AG04450 (cell line): ENCODE measurements around the gene OS9. TPM values are rescaled to one million over a fixed set of nuclear protein-coding genes. Genes with fewer than 3 reads are reported as not detected.

Source experiments
- CTCF ChIA-PET: fragments of 300-600, 350-600 bp; formaldehyde crosslinking; extraction: SDS; loops from one replicate; lab custom pipeline; 2022; ENCODE audit warnings: antibody characterized with exemption, inconsistent platforms; lab: Charles Lee
- POLR2A ChIA-PET: fragments of 350-600 bp; formaldehyde crosslinking; extraction: SDS; loops from one replicate; lab custom pipeline; 2021; ENCODE audit warnings: antibody characterized with exemption, inconsistent platforms; lab: Yijun Ruan, JAX
- DNase-seq: peaks from one replicate; pipeline ENCODE4 v3.0.0-alpha.2; 2011; ENCODE audit warnings: low read depth, low spot score
- H3K27ac ChIP-seq: one replicate; pipeline ENCODE4 v1.5.1; 2012; ENCODE audit warnings: low read depth, low read length, control low read depth
- H3K27me3 ChIP-seq: one replicate; pipeline ENCODE4 v1.6.0; 2012; ENCODE audit warnings: low read length; ENCODE audit not compliant: control insufficient read depth, insufficient read depth
- H3K4me3 ChIP-seq: 2 replicates; pipeline ENCODE4 v1.5.1; 2011; ENCODE audit warnings: mild to moderate bottlenecking, low read depth, low read length, control low read depth
- H3K9me3 ChIP-seq: 2 replicates; pipeline ENCODE4 v1.5.1; 2012; ENCODE audit warnings: low read length; ENCODE audit not compliant: control insufficient read depth, insufficient read depth
- polyA plus RNA-seq: library from polyadenylated mRNA; depleted of rRNA; stranded (reverse); fragments of >200 nt; gene quantifications from 2 replicates; pipeline ENCODE4 v1.2.3, GENCODE V29; 2011
- TF ChIP-seq, protein P1 (sequence below): IDR thresholded peaks from 2 replicates; pipeline ENCODE4 v1.5.1; 2011; ENCODE audit warnings: low read depth, low read length, control low read depth, inconsistent platforms

The OS9 gene
- polyA plus RNA-seq, 1 experiment, result 310 TPM

DNA sequence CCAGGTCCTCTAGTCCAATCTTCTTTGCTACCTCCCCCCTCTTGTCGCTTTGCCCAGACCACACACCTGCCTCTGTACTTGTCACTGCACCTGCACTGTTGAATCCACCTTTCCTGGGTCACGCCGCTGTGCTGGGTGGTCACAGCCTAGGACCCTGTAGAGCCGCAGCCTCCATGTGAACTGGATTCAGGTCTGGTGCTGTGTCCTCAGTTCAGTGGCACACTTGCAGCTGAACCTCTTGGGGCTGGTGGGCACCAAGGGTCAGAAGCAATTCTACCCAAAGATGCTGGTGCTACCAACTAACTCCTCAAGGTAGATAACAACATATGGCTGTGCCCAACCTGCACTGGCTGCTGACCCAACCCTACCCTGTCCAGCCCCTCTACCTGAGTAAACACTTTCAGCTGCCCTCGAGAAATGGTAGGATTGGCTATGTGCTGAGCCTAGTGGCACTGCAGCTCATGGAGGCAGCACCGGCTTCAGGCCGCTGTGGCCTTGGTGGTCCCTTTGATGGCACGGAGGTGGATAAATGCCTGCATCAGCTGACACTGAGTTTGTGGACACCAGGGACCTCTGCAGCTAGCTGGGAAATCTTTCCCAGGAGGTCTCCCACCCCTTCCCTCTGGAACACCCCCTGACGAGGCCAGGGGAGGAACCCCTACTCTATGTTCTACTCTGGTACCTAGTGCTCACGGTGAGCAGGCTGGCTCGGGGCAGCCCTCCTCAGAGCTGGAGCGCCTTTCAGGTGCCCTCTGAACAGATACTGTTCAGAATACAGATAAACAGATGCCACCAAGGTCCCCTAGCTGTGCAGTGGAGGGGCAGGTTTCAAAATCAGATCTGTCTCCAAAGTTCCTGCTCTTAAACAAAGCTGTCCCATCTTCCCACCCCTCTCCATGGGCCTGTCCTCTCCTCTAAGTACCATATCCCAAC, 30.3 kb downstream of the OS9 start:
- no peak for DNase-seq
- TF ChIP-seq, protein P1, sequence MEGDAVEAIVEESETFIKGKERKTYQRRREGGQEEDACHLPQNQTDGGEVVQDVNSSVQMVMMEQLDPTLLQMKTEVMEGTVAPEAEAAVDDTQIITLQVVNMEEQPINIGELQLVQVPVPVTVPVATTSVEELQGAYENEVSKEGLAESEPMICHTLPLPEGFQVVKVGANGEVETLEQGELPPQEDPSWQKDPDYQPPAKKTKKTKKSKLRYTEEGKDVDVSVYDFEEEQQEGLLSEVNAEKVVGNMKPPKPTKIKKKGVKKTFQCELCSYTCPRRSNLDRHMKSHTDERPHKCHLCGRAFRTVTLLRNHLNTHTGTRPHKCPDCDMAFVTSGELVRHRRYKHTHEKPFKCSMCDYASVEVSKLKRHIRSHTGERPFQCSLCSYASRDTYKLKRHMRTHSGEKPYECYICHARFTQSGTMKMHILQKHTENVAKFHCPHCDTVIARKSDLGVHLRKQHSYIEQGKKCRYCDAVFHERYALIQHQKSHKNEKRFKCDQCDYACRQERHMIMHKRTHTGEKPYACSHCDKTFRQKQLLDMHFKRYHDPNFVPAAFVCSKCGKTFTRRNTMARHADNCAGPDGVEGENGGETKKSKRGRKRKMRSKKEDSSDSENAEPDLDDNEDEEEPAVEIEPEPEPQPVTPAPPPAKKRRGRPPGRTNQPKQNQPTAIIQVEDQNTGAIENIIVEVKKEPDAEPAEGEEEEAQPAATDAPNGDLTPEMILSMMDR, result no peak
- Histone ChIP-seq H3K9me3 (peaks cover 5% of the 10 kb centered on the region; the same call in 1 of the 2 replicates), H3K27me3 (peaks cover 3% of the 10 kb centered on the region), H3K4me3 (no peak overlapping the region), H3K27ac (no peak overlapping the region)
- CTCF ChIA-PET, result interaction anchor here (0.7 to 2.4 kb wide), 2 partner anchors 11 to 18 kb away, joined by 3 to 19 read pairs; no protein-coding TSS in a partner anchor
- POLR2A ChIA-PET, result no interaction called here

DNA sequence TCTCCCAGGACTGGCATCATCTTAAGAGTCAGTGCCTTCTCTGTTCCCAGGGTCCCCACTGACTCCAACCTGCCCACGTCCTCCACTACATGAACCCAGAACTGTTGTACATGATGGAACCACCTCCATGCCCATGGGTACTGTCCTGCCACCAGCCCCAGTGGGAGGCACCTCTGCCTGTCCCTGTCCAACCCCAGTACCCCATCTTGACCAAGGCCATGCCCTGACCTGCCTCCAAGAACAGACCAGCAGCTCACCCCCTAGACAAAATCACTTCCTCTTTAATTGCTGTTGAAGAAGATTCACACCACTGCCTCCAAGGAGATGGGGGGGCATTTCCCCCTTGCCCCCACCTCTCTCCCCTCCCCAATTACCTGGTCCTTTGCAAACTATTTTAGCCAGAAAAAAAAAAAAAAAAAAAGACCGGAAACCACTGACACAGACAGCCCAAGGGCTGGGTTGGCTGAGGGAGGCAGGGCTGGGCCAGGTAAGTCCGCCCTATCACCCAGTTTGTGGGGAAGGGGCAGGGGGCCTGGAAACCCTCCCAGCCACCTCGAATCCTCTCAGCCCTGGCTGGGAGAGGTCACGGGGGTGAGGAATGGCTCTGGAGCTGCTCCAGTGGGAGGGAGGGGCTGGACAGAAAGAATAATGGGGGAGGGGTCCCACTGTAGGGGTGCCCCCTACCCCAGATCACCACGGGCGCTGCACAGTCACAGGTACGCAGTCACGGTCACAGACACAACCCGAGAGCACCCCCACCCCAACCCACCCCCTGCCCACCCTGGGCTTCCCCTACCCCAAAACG, 31.2 kb downstream of the OS9 start:
- ChIA-PET POLR2A (interaction anchor here (0.6 to 1.7 kb wide), 3 partner anchors 11 to 20 kb away, joined by 3 to 10 read pairs (median 3); partner anchors contain the start of gene TSPAN31), CTCF (interaction anchor here (0.7 to 2.4 kb wide), 15 partner anchors 10 to 198 kb away, joined by 3 to 19 read pairs (median 4); partner anchors contain the start of genes ARHGEF25 and CDK4)
- Histone ChIP-seq H3K27me3 (peaks cover 3% of the 10 kb centered on the region), H3K27ac (no peak overlapping the region), H3K9me3 (peaks cover 5% of the 10 kb centered on the region; the same call in 1 of the 2 replicates), H3K4me3 (no peak overlapping the region)
- no peak for DNase-seq
- TF ChIP-seq, protein P1, result no peak

DNA sequence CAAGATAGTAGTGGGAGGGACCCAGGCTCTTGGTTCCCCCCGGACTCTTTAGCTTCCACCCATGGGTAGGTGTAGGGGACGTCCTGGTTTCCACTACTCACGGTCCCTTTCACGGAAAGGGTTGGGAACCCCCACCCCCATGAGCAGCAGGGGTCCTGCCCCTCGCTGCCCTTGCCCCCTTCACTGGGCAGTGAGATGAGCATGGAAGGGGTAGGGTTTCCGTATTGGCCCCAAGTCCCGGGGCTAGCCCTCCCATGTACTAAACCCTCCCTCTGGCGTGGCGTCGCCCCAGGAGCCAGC, 31.9 kb downstream of the OS9 start:
- ChIA-PET POLR2A (interaction anchor here (0.6 to 1.7 kb wide), 4 partner anchors 10 to 115 kb away, joined by 3 to 10 read pairs (median 3); partner anchors contain the start of genes ARHGEF25 and TSPAN31), CTCF (interaction anchor here (0.7 to 2.4 kb wide), 22 partner anchors 9 to 199 kb away, joined by 3 to 19 read pairs (median 5); partner anchors contain the start of genes ARHGEF25, CDK4, PIP4K2C and TSPAN31)
- H3K27ac ChIP-seq, result no peak overlapping the region

DNA sequence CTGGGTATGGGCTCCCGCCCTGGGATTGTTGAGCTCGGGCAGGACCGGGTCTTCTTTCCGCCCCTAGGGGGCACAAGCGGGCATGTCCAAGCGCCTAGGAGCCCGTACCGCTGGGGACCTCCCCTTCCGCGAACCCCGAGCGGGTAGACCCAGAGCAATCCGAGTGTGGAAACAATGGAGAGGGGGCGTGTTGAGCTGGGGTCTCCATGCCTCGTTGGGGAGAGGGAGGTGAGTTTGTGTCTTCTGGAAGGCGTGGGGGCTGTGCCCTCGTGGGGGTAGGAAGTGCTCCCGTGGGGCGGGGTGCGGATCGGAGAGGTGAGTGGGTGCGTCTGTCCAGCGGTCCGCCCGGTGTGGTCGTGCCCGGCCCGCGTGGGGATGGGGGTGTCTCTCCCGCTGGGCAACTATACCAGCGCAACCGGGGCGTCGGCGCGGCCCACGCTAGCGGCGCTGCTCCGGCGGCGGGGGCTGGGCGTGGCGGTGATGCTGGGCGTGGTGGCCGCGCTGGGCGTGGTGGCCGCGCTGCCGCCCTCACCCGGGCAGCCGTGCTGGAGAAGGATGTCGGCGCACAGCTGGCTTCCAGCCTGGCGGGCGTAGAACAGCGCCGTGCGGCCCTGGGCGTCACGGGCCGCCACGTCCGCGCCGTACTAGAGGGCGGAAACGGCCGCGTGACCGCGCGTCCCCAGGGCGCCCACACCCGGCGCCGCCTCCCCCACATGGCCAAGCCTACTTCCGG, 32.4 kb downstream of the OS9 start:
- TF ChIP-seq, protein P1, result peak; percentile 87

More for the DNA sequence above, 31.9 kb downstream of the OS9 start:
- H3K27me3 ChIP-seq, result peaks cover 8% of the 10 kb centered on the region
- H3K9me3 ChIP-seq, result peaks cover 5% of the 10 kb centered on the region; the same call in 1 of the 2 replicates
- no peak for DNase-seq
- TF ChIP-seq, protein P1, result no peak
- peak overlapping the region; percentile 92 for H3K4me3 ChIP-seq

More for the DNA sequence above, 32.4 kb downstream of the OS9 start:
- H3K27ac ChIP-seq, result peak overlapping the region; percentile 52
- peak overlapping the region; percentile 92 for H3K4me3 ChIP-seq
- peaks cover 12% of the 10 kb centered on the region for H3K27me3 ChIP-seq
- DNase-seq, result peak; percentile 47
- POLR2A ChIA-PET, result interaction anchor here (0.5 to 1.7 kb wide), 5 partner anchors 10 to 115 kb away, joined by 3 to 13 read pairs (median 3); partner anchors contain the start of genes ARHGEF25 and TSPAN31
- peaks cover 5% of the 10 kb centered on the region; the same call in 1 of the 2 replicates for H3K9me3 ChIP-seq
- CTCF ChIA-PET, result interaction anchor here (0.6 to 2.4 kb wide), 25 partner anchors 9 to 199 kb away, joined by 3 to 19 read pairs (median 5); partner anchors contain the start of genes ARHGEF25, CDK4, PIP4K2C and TSPAN31
